ENCODE data around the gene AZU1. TPM values are rescaled to one million over a fixed set of nuclear protein-coding genes. Genes with fewer than 3 reads are reported as not detected.

The AZU1 gene
- total and polyA plus RNA-seq, 2 experiments from 2014 or later, result 1.5 to 5.7 TPM

DNA sequence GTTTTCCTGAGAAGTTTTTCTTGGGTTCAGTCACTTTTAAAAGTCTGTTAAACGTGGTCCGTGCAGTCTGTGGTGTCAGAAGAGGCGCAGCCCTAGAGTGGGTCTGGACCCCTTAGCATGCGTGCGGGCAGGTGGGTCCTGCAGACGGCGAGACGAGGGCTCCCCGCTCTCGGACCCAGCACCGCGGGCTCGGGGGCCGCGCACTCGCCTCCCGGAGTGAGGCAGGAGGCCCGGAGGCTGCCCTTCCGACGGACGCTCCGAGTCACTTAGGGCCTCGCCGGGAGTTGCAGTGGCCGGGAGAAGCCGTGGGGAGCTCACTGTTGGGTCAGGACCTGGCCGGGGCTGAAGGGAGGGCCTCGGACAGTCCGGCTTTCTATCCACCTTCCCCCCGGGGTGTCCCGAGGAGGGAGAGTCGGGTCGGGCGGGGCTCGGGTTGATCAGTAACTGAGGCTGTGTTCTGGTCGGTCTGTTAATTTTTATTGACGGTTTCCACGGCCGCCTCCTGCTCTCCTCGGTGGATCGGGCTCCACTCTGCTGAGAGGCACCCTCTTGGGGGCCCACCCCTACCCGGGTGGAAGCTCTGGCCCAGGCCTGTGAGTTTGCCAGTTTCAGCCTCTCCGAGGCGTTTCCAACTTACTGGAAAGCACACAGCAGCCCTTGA is 29.1 kb upstream of the AZU1 start:
- peaks cover 37% of the 10 kb centered on the region for H3K4me1 ChIP-seq (ENCODE audit: low read depth)
- H3K9me3 ChIP-seq (ENCODE audit: low read depth), result no peaks in the 10 kb centered on the region
- no peaks in the 10 kb centered on the region for H3K36me3 ChIP-seq
- DNase-seq (ENCODE audit: low read depth in 1 of 2, low spot score in 1 of 2), result peak in 1 of 2 donors; percentile 20
- TF ChIP-seq CTCF (IDR thresholded peaks at IDR 0.05; ENCODE audit: low read depth, low read length), result no peak
- H3K27me3 ChIP-seq, result no peaks in the 10 kb centered on the region
- peak overlapping the region; percentile 97 for H3K4me3 ChIP-seq
- H3K27ac ChIP-seq, result peak overlapping the region; percentile 99

- Histone ChIP-seq H3K9me3 (ENCODE audit: low read depth) (no peaks in the 10 kb centered on the region), H3K27ac (peak overlapping the region; percentile 99), H3K4me3 (peak overlapping the region; percentile 97), H3K27me3 (no peaks in the 10 kb centered on the region), H3K4me1 (ENCODE audit: low read depth) (peaks cover 37% of the 10 kb centered on the region), H3K36me3 (peaks cover 3% of the 10 kb centered on the region)
- peak; percentile 36 for TF ChIP-seq CTCF (IDR thresholded peaks at IDR 0.05; ENCODE audit: low read depth, low read length)
- DNase-seq (ENCODE audit: low read depth in 1 of 2, low spot score in 1 of 2), result peak; percentile 59 to 71
Observed at GRCh38 chr19:799076-799881, 28.4 kb upstream of the AZU1 start.

GRCh38 chr19:800360-801029 is 27.1 kb upstream of the AZU1 start:
- no peak for TF ChIP-seq CTCF (IDR thresholded peaks at IDR 0.05; ENCODE audit: low read depth, low read length)
- Histone ChIP-seq H3K4me3 (no peak overlapping the region), H3K27me3 (no peaks in the 10 kb centered on the region), H3K9me3 (ENCODE audit: low read depth) (no peaks in the 10 kb centered on the region), H3K36me3 (peaks cover 15% of the 10 kb centered on the region), H3K4me1 (ENCODE audit: low read depth) (peaks cover 37% of the 10 kb centered on the region), H3K27ac (peak overlapping the region; percentile 22)
- peak; percentile 0 to 63 for DNase-seq (ENCODE audit: low read depth in 1 of 2, low spot score in 1 of 2)

DNA sequence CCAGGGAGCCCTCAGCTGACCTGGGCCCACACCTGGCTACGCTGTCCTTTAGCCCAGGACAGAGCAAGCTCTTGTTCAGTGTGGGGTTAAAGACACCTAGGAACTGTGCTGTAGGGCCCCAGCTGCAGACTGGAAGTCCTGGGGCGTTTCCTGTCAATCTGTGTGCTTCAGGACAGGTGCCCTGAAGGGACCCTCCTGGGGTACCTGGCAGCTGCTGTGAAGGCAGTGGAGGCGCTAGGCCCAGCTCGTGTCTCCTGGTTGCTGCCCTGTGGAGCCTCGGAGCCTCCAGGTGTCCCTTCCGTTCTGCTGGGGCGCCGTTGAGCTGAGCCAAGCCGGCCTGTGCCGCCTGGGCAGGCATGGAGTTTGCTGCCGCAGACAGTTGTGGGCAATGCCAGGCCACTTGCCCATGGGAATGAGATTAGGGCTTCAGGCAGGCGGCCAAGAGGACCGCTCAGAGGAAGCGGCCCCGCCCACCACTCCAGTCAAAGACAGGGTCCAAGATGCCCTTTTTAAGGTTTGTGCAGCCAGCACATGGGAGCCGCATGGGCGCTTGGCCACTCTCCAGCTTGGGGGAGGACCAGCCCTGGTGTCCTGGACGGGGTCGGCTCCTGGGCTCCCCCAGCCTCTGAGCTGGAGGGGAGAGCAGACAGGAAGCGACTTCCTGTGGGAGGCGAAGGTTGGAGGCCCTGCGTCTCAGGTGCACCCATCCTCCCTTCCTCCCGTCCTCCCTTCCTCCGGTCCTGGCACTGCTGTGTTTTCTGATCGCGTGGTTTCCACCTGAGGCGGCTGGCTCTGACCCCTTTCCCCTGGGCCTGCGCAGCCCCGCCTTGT is 26.4 kb upstream of the AZU1 start:
- no peak for TF ChIP-seq CTCF (IDR thresholded peaks at IDR 0.05; ENCODE audit: low read depth, low read length)
- DNase-seq (ENCODE audit: low read depth in 1 of 2, low spot score in 1 of 2), result peak; percentile 8 to 70
- peaks cover 37% of the 10 kb centered on the region for H3K4me1 ChIP-seq (ENCODE audit: low read depth)
- no peak overlapping the region for H3K4me3 ChIP-seq
- no peaks in the 10 kb centered on the region for H3K9me3 ChIP-seq (ENCODE audit: low read depth)
- H3K27ac ChIP-seq, result peak overlapping the region; percentile 22
- H3K36me3 ChIP-seq, result peaks cover 22% of the 10 kb centered on the region
- no peaks in the 10 kb centered on the region for H3K27me3 ChIP-seq
